GM18870 (cell line): Measurements from ENCODE around the gene EID2.

Source experiments
- ATAC-seq: cut with Tn5 transposase; IDR thresholded peaks from one replicate; pipeline ENCODE4 v1.9.1; 2021; ENCODE audit warnings: moderate library complexity; ENCODE audit not compliant: unreplicated experiment

The EID2 gene

DNA sequence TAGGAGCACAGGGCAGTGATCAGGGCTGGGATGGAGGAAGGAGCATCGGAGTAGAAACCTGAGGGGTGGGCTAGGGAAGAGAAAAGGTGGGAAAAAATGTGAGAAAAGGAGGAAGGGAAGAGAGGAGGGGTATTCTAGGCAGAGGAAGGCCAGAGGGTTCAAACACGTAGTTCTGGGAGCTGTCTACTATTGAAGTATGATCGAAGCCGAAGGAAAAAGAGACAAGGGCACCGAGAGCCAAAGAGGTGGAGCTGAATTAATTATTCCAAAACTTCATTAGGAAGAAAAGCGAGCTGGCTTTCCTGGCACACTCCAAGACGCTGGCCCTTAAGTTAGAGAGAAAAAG is 33.4 kb downstream of the EID2 start:
- ATAC-seq = no peak

DNA sequence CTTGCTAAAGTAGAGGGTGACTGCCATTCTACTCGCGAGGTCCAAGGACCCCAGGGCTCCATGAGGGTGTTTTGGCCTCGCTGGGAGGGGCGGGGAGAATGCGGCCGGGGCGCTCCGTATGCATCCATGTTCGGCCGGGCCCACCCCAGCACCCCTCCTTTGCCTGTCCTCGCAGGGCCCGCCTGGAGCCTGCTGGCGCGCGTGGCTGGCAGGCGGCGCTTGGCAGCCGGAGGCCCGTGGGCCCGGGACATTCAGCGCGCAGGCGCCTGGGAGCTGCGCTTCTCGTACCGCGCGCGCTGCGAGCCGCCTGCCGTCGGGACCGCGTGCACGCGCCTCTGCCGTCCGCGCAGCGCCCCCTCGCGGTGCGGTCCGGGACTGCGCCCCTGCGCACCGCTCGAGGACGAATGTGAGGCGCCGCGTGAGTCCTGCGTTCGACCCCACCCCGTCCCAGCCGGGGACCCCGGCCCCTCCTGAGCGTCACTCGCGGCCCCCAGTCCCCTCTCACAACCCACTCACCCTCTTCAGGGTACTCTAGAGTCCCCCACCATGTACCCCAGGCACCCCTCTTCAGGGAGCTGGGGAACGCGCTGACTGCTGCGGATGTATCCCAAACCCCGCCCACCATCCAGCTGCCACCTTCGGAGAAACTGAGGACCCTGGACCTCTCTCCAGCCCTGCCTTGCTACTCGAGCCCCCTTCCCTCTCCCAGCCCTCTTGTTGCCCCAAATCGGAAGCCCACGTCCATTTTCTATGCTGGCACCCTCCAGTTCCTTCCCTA is 37.1 kb downstream of the EID2 start:
- ATAC-seq = no peak

GRCh38 chr19:39501340-39501739 is 38.6 kb downstream of the EID2 start:
- ATAC-seq = no peak

- no peak for ATAC-seq
These were observed 39.4 kb downstream of the EID2 start for GRCh38 chr19:39500543-39500942.

DNA sequence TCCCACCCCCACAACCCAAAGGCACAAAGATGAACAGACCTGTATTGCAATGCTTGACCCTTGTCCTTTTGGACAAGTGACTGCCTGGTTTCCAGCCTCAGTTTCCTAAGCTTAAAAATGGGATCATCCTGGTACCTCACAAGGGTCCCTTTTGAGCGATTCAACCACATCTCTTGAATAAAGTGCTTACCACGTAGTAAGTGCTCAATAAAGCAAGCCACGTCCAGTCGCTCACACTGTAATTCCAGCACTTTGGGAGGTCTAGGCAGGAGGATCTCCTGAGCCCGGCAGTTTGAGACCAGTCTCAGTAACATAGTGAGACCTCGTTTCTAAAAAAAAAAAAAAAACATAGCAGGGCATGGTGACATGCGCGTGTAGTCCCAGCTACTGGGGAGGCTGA is 40.0 kb downstream of the EID2 start:
- ATAC-seq = no peak

GRCh38 chr19:39498798-39499642 is 40.9 kb downstream of the EID2 start, which contains the start of gene DLL3:
Gene DLL3, plus strand, starts transcription at chr19:39498947. Its CDS starts 28 bp downstream, at chr19:39498975.
- no peak for ATAC-seq

- ATAC-seq = no peak
These were observed 41.8 kb downstream of the EID2 start for GRCh38 chr19:39497996-39498797.

GRCh38 chr19:39497701-39497995 is 42.3 kb downstream of the EID2 start:
- no peak for ATAC-seq

DNA sequence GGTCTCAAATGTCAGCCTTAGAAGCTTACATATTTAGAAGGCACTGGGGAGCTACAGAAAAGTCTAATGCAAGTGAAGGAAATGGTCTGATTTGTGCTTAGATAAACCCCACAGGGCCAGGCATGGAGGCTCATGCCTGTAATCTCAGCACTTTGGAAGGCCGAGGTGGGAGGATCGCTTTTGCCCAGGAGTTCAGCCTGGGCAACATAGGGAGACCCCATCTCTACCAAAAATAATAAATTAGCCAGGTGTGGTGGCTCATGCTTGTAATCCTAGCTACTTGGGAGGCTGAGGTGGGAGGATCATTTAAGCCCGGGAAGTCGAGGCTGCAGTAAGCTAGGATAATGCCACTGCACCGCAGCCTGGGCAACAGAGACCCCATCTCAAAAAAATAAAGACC is 43.9 kb downstream of the EID2 start:
- no peak for ATAC-seq

GRCh38 chr19:39494661-39495060 is 45.3 kb downstream of the EID2 start:
- ATAC-seq = no peak

GRCh38 chr19:39492788-39493187 is 47.2 kb downstream of the EID2 start:
- no peak for ATAC-seq

DNA sequence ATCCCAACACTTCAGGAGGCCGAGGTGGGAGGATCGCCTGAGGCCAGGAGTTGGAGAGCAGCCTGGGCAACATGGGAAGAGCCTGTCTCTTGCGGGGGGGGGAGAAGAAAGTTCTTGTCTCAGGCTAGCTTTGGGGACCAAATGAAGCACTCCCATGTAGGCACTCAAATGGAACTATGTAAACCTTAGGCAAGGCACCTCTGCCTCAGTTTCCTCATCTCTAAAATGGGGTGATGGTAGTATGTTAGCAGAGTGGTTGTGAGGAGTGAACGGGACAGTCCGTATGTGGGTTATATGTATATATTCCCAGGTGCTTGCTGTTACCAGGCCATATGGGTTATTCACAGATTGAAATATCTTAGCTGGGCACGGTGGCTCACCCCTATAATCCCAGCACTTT is 47.7 kb downstream of the EID2 start:
- no peak for ATAC-seq

DNA sequence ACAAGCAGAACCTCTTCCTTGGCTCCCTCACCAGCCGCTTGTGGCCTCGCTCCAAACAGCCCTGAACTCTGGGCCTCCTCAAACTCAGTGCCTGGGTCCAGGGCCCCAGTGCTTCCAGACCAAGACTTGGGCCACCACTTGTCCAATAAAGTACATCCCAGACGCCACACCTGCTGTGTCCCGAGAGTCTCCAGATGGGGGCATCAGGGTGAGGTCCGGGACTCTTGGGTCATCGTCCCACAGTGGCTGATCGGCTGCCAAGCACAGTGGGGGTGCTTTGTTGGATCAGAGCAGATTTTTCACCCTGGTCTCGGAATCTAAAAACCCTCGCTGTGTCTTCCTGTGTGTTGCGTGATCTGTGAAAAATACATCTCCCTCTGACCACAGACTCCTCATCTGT is 50.2 kb downstream of the EID2 start:
- ATAC-seq = no peak
